Kidney epithelial cell (primary cell): Measurements from ENCODE around the gene RIN3. TPM values are rescaled to one million over a fixed set of nuclear protein-coding genes. Genes with fewer than 3 reads are reported as not detected.

Source experiments
- DNase-seq: peaks from one replicate; pipeline ENCODE4 v3.0.0-alpha.2; 2010; ENCODE audit warnings: low read depth
- H3K27me3 ChIP-seq: 2 replicates; pipeline ENCODE4 v1.6.0; 2011; ENCODE audit warnings: low read length; ENCODE audit not compliant: control insufficient read depth, insufficient read depth
- H3K36me3 ChIP-seq: 2 replicates; pipeline ENCODE4 v1.5.1; 2011; ENCODE audit warnings: low read length; ENCODE audit not compliant: control insufficient read depth, insufficient read depth
- H3K4me3 ChIP-seq: 2 replicates; pipeline ENCODE4 v1.5.1; 2011; ENCODE audit warnings: low read depth, mild to moderate bottlenecking, control low read depth, low read length
- CTCF ChIP-seq: IDR thresholded peaks from 2 replicates; pipeline ENCODE4 v1.5.1; 2011; ENCODE audit warnings: mild to moderate bottlenecking, moderate library complexity, low read length, control low read depth, inconsistent platforms; ENCODE audit not compliant: insufficient read depth, poor library complexity, severe bottlenecking
- total RNA-seq: library from RNA; depleted of rRNA; stranded (reverse); fragments of >200 nt; gene quantifications from 2 replicates; pipeline ENCODE4 v1.2.3, GENCODE V29; 2015

RIN3 gene
- total RNA-seq, 1 donor from 2014 or later: 6.0 TPM

- Histone ChIP-seq H3K36me3 (no peaks in the 10 kb centered on the region), H3K27me3 (no peaks in the 10 kb centered on the region), H3K4me3 (no peak overlapping the region)
- no peak for DNase-seq
- no peak for TF ChIP-seq CTCF
These were observed 84.6 kb downstream of the RIN3 start for GRCh38 chr14:92597906-92598905.

GRCh38 chr14:92599811-92600210 lies 86.2 kb downstream of the RIN3 start:
- Histone ChIP-seq H3K27me3 (no peaks in the 10 kb centered on the region), H3K4me3 (no peak overlapping the region), H3K36me3 (no peaks in the 10 kb centered on the region)
- TF ChIP-seq CTCF: no peak
- DNase-seq: no peak

- H3K27me3 ChIP-seq: no peaks in the 10 kb centered on the region
- H3K36me3 ChIP-seq: no peaks in the 10 kb centered on the region
- no peak for DNase-seq
- peak; percentile 5 for TF ChIP-seq CTCF
- H3K4me3 ChIP-seq: no peak overlapping the region
These were observed 86.9 kb downstream of the RIN3 start for GRCh38 chr14:92600318-92601053.

DNA sequence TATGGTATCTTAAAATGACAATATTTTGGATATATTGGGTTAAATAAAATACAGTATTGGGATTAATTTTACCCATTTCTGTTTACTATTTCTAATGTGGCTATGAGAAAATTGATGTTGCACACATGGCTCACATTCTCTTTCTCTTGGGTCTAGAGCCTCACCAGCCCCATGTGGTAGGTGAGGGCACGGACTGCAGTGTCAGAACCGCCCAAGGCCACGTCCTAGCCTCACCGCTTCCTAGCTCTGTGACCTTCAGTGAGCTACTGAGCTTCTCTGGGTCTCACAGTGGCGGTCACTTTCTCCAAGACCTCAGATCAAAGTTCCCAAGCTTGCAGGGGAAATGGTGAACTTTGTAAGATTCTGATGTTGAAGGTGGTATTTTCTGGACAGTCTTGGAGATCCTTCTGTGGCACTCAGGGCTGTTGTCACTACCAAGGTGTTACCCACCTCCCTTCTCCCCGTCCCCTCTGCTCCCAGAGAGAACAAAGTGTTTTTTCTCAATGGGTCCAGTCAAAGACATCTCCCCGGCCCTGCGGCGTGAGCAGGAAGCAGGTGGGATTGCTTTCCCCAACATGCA lies 87.6 kb downstream of the RIN3 start:
- Histone ChIP-seq H3K36me3 (no peaks in the 10 kb centered on the region), H3K27me3 (no peaks in the 10 kb centered on the region), H3K4me3 (no peak overlapping the region)
- DNase-seq: no peak
- TF ChIP-seq CTCF: no peak

GRCh38 chr14:92601757-92602417 lies 88.3 kb downstream of the RIN3 start:
- no peak for TF ChIP-seq CTCF
- no peaks in the 10 kb centered on the region for H3K36me3 ChIP-seq

More at GRCh38 chr14:92601757-92602417, 88.3 kb downstream of the RIN3 start:
- no peak overlapping the region for H3K4me3 ChIP-seq
- DNase-seq: no peak
- no peaks in the 10 kb centered on the region for H3K27me3 ChIP-seq
